ENCODE data around the gene RELL1. TPM values are rescaled to one million over a fixed set of nuclear protein-coding genes. Genes with fewer than 3 reads are reported as not detected.

The RELL1 gene
- total RNA-seq, 1 experiment from 2014 or later = 14.4 TPM

Other genes starting within 250 kb of the RELL1 start
- gene PGM2, start 140.3 kb upstream of the RELL1 start, total RNA-seq (2014; rRNA removed; shearing (Covaris generic); ENCODE audit: low replicate concordance) = 20.1 and 26.8 TPM in 2 replicates
- 15.5 and 34.1 TPM in 2 replicates for gene TBC1D1, start 204.7 kb upstream of the RELL1 start, total RNA-seq (2014; rRNA removed; shearing (Covaris generic); ENCODE audit: low replicate concordance)